GM21423 (cell line): ENCODE results near the gene B3GNT5.
"Not testable (repeated sequence)": the region's sequence is repeated elsewhere in the genome, so short reads cannot be mapped to it uniquely, and the experiment has no call there.

Experiments
- ATAC-seq: cut with Tn5 transposase; IDR thresholded peaks from one replicate; pipeline ENCODE4 v1.9.1; 2021; ENCODE audit warnings: mild to moderate bottlenecking, moderate library complexity; ENCODE audit not compliant: unreplicated experiment

The B3GNT5 gene

DNA sequence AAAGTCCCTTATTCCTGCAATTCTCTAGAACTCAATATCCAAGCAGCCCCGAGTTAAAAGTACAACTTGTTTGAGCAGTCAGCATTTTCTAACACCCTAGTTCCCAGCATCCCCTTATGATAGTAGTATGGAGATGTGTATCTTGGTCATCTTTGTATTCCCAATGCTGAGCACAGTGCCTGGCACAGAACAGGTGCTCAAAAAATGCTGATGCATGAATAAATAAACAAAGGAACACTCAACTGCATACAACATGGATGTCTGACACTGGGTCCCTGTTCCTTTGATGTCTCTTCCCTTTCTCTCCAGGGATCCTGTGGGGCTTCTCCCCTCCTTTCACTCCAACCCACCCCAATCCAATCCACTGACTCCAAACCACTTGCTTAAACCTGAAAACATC lies 23.9 kb upstream of the B3GNT5 start:
- ATAC-seq = no peak

DNA sequence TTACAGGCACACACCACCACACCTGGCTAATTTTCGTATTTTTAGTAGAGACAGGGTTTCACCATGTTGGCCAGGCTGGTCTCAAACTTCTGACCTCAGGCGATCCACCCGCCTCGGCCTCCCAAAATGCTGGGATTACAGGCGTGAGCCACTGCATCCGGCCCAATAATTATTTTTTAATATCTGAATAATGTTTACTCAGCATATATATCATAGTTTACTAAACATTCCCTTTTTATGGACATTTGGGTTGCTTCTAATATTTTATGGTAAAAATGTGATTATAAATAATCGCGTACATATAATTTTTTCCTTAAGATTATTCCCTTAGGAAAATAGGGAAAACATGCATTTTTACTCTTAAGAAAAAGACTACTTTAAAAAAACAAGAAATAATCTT lies 22.8 kb upstream of the B3GNT5 start:
- ATAC-seq = not testable (repeated sequence)

DNA sequence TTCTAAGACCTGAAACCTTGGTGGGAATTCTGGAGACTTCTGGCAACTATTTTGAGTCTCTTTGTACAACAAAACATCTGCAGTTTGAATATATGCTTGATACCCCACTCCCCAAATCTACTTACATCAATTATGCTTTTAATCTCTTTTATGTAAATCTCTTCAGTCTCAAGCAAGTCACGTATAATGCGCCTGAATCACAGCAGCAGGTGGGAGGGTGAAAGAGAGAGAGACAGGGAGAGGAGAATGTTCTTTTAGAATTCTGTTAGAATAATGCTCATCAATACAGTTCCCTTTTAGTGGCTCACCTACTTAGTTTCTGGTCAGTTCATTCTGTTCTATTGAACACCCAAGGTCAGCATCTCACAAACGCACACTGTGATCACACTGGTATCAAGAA lies 22.2 kb upstream of the B3GNT5 start:
- ATAC-seq = no peak

- no peak for ATAC-seq
Observed at GRCh38 chr3:183233966-183234365, 19.1 kb upstream of the B3GNT5 start.

- ATAC-seq = no peak
Observed at GRCh38 chr3:183239046-183239445, 14.0 kb upstream of the B3GNT5 start.

DNA sequence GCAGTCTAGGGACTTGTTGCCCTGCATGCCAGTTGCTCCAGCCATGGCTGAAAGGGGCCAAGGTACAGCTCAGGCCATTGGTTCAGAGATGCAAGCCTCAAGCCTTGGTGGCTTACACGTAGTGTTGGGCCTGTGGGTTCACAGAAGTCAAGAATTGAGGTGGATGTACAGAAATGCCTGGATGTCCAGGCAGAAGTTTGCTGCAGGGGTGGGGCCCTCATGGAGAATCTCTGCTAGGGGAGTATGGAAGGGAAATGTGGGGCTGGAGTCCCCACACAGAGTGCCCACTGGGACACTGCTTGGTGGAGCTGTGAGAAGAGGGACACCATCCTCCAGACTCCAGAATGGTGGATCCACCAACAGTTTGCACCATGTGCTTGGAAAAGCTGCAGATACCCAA lies 10.6 kb upstream of the B3GNT5 start:
- no peak for ATAC-seq

DNA sequence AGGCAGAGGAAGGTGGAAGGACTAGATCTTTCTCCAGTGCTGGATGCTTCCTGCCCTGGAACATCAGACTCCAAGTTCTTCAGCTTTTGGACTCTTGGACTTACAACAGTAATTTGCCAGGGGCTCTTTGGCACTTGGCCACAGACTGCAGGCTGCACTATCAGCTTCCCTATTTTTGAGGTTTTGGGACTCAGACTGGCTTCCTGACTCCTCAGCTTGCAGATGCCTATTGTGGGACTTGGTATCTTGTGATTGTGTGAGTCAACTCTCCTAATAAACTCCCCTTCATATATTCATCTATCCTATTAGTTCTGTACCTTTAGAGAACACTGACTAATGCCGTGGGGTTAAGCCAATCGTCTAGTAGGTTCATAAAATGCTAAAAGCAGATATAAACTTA lies 8.8 kb upstream of the B3GNT5 start:
- ATAC-seq = no peak

GRCh38 chr3:183244981-183245476 lies 8.0 kb upstream of the B3GNT5 start:
- no peak for ATAC-seq

DNA sequence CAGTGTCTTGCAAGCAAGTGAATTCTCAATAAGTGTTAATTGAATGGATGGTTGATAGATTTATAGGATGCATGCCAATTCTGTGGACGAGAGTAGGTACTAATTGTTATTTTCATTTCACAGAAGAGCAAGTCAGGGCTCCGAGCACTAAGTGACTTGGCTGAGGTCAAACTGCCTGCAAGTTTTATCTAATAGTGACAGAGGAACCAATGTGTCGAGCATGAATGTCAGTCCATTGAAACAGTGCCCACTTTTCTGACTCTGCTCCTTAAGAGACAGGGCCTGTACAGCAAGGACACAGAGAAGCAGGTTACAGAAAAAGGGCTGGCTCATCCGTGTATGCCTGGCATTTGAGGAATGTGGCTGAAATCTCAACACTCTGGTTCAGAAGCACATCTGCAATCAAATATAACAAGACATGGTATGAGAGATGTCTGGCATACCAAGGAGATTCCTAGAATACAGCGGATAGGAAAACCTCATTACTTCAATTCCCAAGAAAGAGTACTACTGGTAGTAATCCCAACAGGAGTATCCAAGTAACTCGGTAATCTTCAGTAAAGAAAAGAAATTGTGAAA lies 6.0 kb upstream of the B3GNT5 start:
- ATAC-seq = no peak

- ATAC-seq = no peak
Observed at GRCh38 chr3:183249006-183249718, 3.9 kb upstream of the B3GNT5 start.

- no peak for ATAC-seq
Observed at GRCh38 chr3:183252118-183252782, 803 bp upstream of the B3GNT5 start.

- ATAC-seq = no peak
Observed at GRCh38 chr3:183253528-183254486, 754 bp downstream of the B3GNT5 start.

DNA sequence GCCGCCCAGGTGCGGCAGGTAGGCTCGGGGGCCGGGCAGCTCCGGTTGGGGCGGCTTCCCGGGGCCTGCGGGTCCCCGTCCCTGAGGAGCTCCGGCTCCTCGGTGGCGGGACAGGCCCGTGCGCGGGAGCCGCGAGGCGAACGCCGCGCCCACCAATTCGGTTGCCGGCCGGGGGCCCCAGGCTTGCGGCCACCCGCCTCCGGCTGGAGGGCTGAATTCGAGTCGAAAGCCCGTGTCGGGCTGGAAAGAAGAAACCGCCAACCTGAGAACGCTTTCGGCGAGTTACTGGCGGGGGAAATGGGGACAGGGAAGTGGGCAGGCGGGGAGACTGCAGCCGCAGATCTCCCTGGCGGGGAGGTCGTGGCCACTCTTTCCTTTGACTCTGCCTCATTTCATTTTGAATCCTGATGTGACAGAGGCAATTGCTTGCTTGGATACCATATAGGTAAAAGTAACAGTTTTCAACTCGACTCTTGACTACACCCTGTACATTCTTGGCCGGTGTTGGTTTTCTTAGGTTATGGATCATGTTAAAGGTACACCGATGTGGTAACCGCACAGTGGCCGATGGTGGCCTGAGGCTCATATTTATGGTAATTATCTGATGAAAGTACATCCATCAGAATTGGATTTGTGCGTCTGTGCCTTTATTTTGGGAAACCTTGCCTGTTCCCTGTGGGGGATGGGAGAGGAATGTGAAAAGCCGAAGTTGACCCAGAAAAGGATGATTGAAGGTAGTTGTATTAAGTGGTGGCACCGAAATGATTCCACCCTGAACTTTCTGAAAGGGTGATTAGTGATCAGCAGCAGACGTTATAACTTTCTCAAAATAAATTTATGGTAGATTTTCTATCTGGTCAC lies 1.7 kb downstream of the B3GNT5 start:
- no peak for ATAC-seq

DNA sequence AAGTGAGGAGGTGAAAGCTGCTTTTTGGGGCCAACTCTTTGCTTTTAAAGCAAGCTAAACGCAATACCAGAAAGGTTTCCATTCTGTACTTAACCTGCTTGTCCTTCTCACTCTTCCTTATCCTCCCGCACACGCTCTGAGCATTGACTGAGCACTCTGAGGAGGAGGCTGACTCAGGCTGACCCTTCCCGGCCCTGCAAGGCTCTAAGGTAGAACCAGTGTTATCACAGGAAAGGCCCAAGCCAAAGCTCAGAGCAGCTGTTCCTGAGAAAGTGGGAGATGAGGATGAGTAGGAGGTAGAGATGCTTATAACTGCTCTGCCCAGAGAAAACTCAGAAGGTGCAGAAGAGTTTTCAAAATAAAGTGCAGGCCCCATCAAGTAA lies 2.3 kb downstream of the B3GNT5 start:
- ATAC-seq = no peak

- no peak for ATAC-seq
Observed at GRCh38 chr3:183259087-183259486, 6.0 kb downstream of the B3GNT5 start.

DNA sequence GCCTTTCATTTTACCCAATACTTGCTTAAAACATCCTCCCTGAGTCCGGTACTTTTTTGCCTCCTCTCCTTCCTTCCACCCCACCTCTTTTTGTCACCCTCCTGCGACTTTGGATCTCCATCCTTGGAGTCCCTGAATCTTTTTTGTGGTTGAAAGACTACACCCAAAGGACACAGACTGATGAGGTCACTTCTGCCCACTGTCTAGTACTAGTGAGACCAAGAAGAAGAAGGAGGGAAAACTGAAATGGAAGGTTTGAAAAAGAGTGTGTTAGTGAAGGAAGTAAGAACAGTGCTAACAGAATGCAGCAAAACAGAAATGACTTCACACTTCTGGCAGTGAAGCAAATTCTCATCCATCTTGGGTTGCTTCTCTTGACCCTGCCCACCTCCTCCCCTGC lies 6.6 kb downstream of the B3GNT5 start:
- ATAC-seq = no peak

GRCh38 chr3:183260167-183260904 lies 7.3 kb downstream of the B3GNT5 start:
- no peak for ATAC-seq

GRCh38 chr3:183261151-183261724 lies 8.2 kb downstream of the B3GNT5 start:
- ATAC-seq = no peak

GRCh38 chr3:183262875-183263378 lies 9.9 kb downstream of the B3GNT5 start:
- no peak for ATAC-seq
